GM21786 (cell line): ENCODE results near the gene ABHD12.
"Not testable (repeated sequence)": the region's sequence is repeated elsewhere in the genome, so short reads cannot be mapped to it uniquely, and the experiment has no call there.

Experiments
- ATAC-seq: cut with Tn5 transposase; IDR thresholded peaks from one replicate; pipeline ENCODE4 v1.9.1; 2021; ENCODE audit not compliant: unreplicated experiment

ABHD12 gene

DNA sequence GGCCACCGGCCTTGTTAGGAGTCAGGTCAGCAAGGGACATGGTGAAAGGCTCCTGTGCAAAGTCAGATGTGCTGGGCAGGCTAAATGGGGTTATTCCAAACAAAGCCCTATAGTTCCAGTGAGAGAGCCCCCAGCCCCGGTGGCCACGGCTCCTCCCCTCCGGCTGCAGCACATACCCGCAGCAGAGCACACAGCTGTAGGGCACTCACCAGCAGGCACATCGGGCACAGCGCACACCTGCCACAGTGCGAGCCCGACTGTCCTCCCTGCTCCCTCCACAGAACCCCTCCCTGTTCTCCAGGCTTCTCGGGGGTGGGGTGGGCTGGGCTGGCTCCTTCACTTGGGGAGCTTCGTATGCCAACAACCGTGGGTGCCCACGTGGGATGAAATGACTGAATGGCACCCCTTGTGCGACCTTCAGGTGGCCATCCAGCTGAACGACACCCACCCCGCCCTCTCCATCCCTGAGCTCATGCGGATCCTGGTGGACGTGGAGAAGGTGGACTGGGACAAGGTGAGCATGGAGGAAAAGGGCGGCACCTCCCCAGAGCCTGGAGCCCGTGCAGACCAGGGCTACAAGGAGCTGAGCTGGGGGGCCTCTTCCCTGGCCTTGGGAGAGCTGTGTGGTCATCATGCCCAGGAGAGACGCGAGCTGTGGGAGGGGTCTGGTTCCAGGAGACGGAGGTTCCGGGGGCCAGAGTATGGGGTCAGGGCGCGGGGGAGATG lies 111.8 kb downstream of the ABHD12 start:
- no peak for ATAC-seq

DNA sequence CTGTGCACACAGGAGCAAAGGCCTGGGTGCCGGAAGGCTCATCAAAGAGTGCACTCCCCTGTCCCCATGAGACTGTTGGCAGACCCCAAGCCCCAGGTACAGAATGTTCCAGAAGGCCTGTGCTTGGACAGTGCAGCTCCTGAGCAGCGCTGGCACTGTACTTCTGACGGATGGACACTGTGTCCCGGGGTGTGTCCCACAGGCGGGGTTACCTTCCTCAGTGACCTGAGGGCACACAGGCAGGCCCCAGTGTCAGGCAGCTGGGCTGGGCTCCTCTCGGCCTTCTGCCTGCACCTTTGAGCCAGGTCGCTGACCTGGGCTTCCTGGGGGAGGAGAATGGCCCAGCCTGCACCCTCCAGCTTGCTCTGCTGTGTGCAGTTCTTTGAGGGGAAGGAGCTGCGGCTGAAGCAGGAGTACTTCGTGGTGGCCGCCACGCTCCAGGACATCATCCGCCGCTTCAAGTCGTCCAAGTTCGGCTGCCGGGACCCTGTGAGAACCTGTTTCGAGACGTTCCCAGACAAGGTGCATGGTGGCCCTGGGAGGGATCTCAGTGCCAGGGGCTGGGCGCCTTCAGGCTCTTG lies 112.6 kb downstream of the ABHD12 start:
- no peak for ATAC-seq

DNA sequence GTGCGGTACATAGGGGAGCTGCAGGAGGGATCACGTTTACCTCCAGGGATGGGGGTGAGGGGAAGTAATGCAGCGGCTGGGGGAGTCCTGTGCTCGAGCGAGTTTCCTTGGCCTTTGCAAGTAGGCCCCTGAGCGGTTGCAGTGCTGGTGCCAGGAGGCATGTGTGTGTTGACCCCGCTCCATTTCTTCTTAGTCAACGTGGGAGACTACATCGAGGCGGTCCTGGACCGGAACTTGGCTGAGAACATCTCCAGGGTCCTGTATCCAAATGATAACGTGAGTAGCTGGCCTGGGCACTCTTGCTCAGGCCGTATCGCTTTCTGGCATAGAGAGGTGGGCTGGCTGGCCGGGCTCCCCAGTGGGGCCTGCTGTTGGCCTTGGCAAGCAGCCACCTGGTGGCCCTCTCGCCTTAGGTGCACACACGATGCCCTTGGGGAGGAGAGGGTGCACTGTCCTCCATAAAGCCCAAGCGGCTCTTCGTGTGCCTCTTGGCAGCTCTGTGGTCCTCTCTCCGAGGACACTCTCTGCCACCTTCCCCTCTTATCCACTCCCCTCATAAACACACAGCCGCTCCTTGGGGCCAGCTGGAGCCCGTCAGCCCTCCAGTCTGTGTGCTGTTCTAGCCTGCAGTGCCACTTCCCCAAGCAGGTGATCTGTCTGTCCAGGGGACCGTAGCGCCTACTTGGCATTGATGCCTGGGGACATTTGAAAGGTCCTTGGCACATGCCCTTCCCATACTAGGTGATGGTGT lies 113.4 kb downstream of the ABHD12 start:
- no peak for ATAC-seq

- ATAC-seq = no peak
Measured at GRCh38 chr20:25276533-25277050, 114.0 kb downstream of the ABHD12 start.

DNA sequence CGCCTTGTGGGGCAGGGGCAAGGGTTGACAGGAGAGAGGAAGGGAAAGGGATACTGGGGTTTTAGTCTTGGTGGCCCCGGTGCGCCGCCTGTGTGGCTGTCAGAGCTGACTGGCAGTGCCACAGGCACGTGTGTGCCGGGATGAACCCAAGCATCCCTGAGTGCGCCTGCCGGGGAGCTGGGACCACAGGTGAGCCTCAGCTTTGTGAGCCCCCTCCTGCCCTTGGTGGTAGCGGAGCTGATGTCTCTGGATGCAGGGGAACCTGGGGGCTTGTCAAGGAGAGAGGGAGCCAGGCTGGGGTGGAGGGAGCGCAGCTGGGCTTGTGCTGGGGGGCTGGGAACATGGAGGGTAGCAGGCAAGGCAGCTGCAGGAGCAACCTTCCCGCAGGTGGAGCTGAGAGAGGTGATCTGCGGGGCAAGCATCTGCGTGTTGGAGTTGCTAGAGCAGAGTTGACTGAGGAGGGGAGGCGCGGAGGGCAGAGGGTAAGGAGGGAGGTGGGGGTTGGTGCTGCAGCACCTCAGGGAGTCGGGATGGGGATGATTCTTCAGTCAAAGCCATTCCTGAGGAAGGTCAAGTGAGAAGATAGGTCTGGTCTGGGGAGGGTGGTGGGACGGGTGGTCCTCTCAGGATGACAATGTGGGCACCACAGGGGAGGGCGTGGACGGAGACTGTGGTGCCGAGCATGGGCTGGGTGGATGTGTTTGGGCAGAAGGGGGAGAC lies 114.7 kb downstream of the ABHD12 start:
- ATAC-seq = no peak

DNA sequence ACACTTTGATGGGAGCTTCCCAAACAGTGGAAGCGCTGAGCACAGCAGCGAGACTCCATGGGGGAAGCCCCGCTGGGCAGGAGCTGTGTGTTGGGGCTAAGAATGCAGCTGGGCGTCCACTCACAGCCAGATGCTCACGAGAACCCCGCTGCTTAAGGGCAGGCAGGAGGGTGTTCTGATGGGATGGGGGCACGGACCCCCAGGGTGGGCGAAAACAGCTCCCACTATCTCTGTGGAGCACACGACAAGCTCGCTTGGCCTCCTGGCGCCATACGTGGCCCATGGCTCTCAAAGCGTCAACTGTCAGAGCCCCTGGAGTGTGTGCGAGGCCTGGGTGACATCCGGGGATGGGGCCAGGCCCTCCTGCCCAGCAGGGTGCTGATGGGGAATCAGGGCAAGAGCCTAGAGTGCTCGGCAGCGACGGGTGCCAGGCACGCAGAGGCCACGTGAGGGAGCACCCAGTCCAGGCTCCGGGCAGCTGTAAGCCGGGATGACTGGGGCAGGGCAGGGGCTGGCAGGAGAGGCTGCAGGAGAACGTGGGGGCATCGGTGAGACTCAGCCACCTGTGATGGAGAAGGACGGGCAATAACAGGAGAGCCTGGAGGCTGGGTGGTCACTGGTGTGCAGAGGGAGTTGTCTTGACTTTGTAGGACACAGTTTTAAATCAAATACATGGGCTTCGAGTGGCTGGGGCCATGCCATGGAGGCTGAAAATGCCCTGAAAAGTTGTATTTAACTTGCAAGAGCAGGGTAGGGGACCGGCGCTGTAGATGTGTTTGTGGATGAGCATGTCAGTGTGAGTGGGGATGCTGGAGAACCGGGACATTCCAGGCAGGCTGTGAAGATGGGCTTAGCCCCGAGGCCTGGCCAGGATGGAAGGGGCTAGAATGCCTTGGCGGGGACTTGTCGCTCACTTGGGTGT lies 115.5 kb downstream of the ABHD12 start:
- ATAC-seq = no peak

- no peak for ATAC-seq
Measured at GRCh38 chr20:25274481-25274880, 116.2 kb downstream of the ABHD12 start.

- no peak for ATAC-seq
Measured at GRCh38 chr20:25273541-25274358, 116.9 kb downstream of the ABHD12 start.

GRCh38 chr20:25273046-25273445 lies 117.6 kb downstream of the ABHD12 start:
- no peak for ATAC-seq

DNA sequence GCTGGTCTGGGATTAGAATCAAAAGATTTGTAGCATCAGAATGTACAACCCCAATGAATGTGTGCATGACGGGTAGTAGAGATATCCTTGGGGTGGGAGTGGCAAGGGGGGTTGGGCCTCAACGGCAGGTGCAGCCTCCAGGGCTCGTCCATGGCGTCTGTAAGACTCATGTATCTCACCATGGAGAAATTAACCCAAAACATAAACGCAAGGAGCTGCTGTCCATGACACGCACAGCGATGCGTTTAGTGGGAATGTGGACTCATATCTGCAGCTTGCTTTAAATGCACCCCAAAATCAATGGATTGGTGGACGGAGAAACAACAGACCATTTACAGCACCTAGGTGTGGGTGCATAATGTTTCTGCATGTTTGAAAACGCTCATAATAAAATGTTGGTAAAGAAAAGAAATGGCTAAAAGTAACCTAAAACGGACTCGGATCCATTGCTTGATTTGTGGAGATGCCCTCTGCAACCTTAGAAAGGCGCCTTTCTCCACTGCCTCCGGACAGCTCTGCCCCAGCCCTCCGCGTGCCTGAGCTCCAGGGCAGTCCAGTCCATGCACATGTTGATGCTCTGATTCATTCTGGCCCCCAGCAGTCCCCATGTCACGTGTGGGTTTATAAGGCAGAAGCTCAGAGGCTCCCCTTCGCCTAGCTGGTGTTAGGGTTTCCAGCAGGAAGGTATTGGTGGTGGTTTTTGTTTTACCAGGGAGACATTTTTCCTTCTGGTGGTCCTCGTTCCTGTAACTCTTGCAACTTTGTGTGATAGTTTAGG lies 118.2 kb downstream of the ABHD12 start:
- ATAC-seq = no peak

- no peak for ATAC-seq
Measured at GRCh38 chr20:25271486-25272222, 119.0 kb downstream of the ABHD12 start.

- ATAC-seq = no peak
Measured at GRCh38 chr20:25270829-25271251, 119.8 kb downstream of the ABHD12 start.

- no peak for ATAC-seq
Measured at GRCh38 chr20:25269833-25270170, 120.8 kb downstream of the ABHD12 start.

DNA sequence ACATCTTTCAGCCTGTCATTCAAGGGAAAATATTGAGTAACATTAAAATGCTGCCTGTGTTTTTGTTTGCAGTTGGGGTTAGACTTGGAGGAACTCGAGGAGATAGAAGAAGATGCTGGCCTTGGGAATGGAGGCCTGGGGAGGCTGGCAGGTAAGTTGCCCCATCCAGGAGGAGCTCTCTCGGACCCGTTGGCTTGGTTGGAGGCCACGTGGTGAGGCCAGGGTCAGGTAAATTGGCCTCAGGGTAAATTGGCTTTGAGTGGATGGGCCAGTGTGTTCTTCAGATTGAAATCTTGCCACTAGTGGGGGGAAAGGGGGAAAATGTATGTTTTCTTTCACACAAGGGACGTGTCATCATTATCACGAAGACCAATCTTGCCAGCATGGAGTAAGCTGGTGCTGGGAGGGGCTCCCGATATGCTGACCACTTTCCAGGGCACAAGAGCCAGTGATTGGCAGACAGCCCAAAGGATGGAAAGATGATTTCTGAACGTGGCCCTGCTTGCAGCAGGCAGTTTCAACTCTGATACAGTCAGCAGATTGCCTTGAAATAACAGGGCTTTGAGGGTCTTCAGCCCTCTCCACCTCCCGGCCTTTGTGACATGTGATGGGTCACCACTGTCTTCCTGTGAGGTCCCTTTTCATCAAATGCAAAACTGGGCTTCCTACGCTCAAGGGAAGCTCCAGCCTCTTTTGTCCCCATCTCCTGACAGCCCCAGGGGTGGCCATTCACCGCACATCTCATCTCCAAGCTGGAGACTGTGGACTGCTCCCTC lies 121.4 kb downstream of the ABHD12 start:
- no peak for ATAC-seq

GRCh38 chr20:25260770-25261437 lies 129.7 kb downstream of the ABHD12 start:
- not testable (repeated sequence) for ATAC-seq

- no peak for ATAC-seq
Measured at GRCh38 chr20:25259788-25260254, 130.8 kb downstream of the ABHD12 start.

DNA sequence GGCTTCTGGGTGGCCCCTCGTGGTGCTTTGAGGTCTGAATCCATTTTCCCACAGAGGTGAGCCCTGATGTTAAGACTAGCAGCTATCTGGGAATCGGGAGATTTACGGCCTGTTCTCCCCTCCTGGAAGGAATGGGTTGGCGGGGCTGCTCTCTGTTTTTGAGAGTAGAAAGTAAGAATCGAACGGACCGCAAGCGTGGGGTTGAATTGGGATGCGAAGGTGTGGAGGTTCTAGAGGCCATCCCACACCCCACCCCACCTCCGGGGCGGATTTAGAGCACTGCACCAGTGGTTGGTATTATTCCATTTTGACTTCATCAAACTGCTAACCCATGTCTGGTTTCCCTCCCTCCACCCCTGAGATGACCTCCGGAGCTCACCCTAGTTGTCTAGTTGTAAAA lies 131.3 kb downstream of the ABHD12 start:
- no peak for ATAC-seq
